T-helper 1 cell treated with Interleukin-12 subunit alpha and Interleukin-12 subunit beta and Interleukin-4 antibody, amounts not matched to agents 30 ng/mL and 1 ng/mL, for 36 hours (primary cell): Measurements from ENCODE around the gene BCL3. TPM values are rescaled to one million over a fixed set of nuclear protein-coding genes. Genes with fewer than 3 reads are reported as not detected.

ENCODE experiments used
- total RNA-seq: library from RNA; stranded (reverse); gene quantifications from 2 replicates; pipeline ENCODE4 v1.2.3, GENCODE V29; 2022

The BCL3 gene
- total RNA-seq, 1 donor from 2014 or later: 197 TPM

Other genes with a start within 250 kb of the BCL3 start
- 9.9 and 11.3 TPM in 2 replicates for gene ZNF180, start 248.2 kb upstream of the BCL3 start, total RNA-seq
- not detected in 2 replicates for gene CEACAM20, start 219.0 kb upstream of the BCL3 start, total RNA-seq
- gene IGSF23, start 135.1 kb upstream of the BCL3 start, total RNA-seq: not detected in 2 replicates
- gene PVR, start 104.8 kb upstream of the BCL3 start, total RNA-seq: 5.3 and 5.7 TPM in 2 replicates
- gene CEACAM19, start 77.2 kb upstream of the BCL3 start, total RNA-seq: 0.37 and 0.78 TPM in 2 replicates
- gene CEACAM16, start 49.6 kb upstream of the BCL3 start, total RNA-seq: not detected in 2 replicates
- not detected in 2 replicates for gene CBLC, start 29.2 kb downstream of the BCL3 start, total RNA-seq
- gene BCAM, start 60.4 kb downstream of the BCL3 start, total RNA-seq: not detected in 2 replicates
- gene NECTIN2, start 97.6 kb downstream of the BCL3 start, total RNA-seq: 0.34 TPM in 1 of 2 replicates, not detected in the other
- gene TOMM40, start 142.5 kb downstream of the BCL3 start, total RNA-seq: 81.6 and 85.4 TPM in 2 replicates
- gene APOE, start 157.1 kb downstream of the BCL3 start, total RNA-seq: 0.37 and 0.39 TPM in 2 replicates
- gene APOC1, start 165.9 kb downstream of the BCL3 start, total RNA-seq: 2.1 TPM in 1 of 2 replicates, not detected in the other
- gene APOC4, start 193.5 kb downstream of the BCL3 start, total RNA-seq: not detected in 2 replicates
- not detected in 2 replicates for gene APOC2, start 197.3 kb downstream of the BCL3 start, total RNA-seq
- gene CLPTM1, start 206.7 kb downstream of the BCL3 start, total RNA-seq: 93.8 and 98.0 TPM in 2 replicates